Measurements from ENCODE around the gene RUNX1. TPM values are rescaled to one million over a fixed set of nuclear protein-coding genes. Genes with fewer than 3 reads are reported as not detected.
A peak's percentile ranks its signal among the peaks of the same experiment; 100 is the strongest.

Gene RUNX1
- total RNA-seq, 1 donor from 2014 or later, result 62.1 TPM

DNA sequence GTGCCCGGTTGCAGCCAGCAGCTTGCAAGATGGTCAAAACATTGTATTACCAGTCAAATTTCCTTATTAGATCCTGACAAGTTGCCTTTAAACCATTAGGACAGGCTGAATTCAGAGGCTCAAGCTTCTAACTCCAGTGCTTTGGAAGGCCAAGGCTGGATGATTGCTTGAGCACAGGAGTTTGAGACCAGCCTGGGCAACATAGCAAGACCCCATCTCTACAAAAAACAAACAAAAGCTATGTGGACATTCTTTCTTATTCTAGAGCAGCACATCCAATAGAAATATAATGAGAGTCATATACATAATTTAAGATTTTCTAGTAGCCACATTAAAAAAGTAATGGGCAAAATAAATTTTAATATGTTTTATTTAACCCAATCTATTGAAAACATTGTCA is 149.3 kb downstream of the RUNX1 start:
- intact Hi-C loops (cut with DNase I), result no loop called here
- no peak for DNase-seq (ENCODE audit: extremely low spot score in 2 of 2)
- Histone ChIP-seq H3K27me3 (no peaks in the 10 kb centered on the region), H3K4me3 (no peak overlapping the region), H3K27ac (no peak overlapping the region), H3K36me3 (no peaks in the 10 kb centered on the region), H3K9me3 (no peaks in the 10 kb centered on the region), H3K4me1 (no peaks in the 10 kb centered on the region)
- TF ChIP-seq POLR2A (IDR thresholded peaks at IDR 0.05), result no peak
- TF ChIP-seq, protein P1, sequence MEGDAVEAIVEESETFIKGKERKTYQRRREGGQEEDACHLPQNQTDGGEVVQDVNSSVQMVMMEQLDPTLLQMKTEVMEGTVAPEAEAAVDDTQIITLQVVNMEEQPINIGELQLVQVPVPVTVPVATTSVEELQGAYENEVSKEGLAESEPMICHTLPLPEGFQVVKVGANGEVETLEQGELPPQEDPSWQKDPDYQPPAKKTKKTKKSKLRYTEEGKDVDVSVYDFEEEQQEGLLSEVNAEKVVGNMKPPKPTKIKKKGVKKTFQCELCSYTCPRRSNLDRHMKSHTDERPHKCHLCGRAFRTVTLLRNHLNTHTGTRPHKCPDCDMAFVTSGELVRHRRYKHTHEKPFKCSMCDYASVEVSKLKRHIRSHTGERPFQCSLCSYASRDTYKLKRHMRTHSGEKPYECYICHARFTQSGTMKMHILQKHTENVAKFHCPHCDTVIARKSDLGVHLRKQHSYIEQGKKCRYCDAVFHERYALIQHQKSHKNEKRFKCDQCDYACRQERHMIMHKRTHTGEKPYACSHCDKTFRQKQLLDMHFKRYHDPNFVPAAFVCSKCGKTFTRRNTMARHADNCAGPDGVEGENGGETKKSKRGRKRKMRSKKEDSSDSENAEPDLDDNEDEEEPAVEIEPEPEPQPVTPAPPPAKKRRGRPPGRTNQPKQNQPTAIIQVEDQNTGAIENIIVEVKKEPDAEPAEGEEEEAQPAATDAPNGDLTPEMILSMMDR (IDR thresholded peaks at IDR 0.05), result no peak
- TF ChIP-seq POLR2AphosphoS5 (IDR thresholded peaks at IDR 0.05; ENCODE audit: insufficient read depth in 1 of 2, low read depth in 1 of 2), result no peak

DNA sequence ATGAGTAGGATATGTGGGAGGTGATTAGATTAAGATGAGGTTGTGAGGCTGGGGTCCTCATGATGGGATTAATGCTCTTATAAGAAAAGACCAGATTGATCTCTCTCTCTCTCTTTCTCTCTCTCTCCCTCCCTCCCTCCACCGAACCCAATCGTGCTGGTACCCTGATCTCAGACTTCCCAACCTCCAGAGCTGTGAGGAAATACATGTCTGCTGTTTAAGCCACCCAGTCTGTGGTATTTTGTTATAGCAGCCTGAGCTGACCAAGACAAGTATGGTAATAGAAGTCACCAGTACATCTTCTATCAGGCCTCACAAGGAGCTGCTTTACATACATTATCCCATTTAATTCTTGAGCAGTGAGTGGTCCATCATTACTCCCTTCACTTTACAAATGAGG is 149.8 kb downstream of the RUNX1 start:
- TF ChIP-seq, protein P1 (IDR thresholded peaks at IDR 0.05), result no peak
- TF ChIP-seq POLR2A (IDR thresholded peaks at IDR 0.05) (no peak), POLR2AphosphoS5 (IDR thresholded peaks at IDR 0.05; ENCODE audit: insufficient read depth in 1 of 2, low read depth in 1 of 2) (no peak)
- DNase-seq (ENCODE audit: extremely low spot score in 2 of 2), result no peak
- H3K9me3 ChIP-seq, result no peaks in the 10 kb centered on the region
- H3K36me3 ChIP-seq, result no peaks in the 10 kb centered on the region
- no peaks in the 10 kb centered on the region for H3K4me1 ChIP-seq
- H3K4me3 ChIP-seq, result no peak overlapping the region
- intact Hi-C loops (cut with DNase I), result no loop called here
- no peak overlapping the region for H3K27ac ChIP-seq
- H3K27me3 ChIP-seq, result no peaks in the 10 kb centered on the region

- Histone ChIP-seq H3K36me3 (no peaks in the 10 kb centered on the region), H3K4me3 (no peak overlapping the region), H3K4me1 (no peaks in the 10 kb centered on the region), H3K9me3 (no peaks in the 10 kb centered on the region), H3K27me3 (no peaks in the 10 kb centered on the region), H3K27ac (no peak overlapping the region)
- no peak for DNase-seq (ENCODE audit: extremely low spot score in 2 of 2)
- no peak for TF ChIP-seq POLR2AphosphoS5 (IDR thresholded peaks at IDR 0.05; ENCODE audit: insufficient read depth in 1 of 2, low read depth in 1 of 2)
- no peak for TF ChIP-seq POLR2A (IDR thresholded peaks at IDR 0.05)
- TF ChIP-seq, protein P1 (IDR thresholded peaks at IDR 0.05), result no peak
- intact Hi-C loops (cut with DNase I), result no loop called here
Measured at GRCh38 chr21:34897828-34898227, 151.3 kb downstream of the RUNX1 start.

DNA sequence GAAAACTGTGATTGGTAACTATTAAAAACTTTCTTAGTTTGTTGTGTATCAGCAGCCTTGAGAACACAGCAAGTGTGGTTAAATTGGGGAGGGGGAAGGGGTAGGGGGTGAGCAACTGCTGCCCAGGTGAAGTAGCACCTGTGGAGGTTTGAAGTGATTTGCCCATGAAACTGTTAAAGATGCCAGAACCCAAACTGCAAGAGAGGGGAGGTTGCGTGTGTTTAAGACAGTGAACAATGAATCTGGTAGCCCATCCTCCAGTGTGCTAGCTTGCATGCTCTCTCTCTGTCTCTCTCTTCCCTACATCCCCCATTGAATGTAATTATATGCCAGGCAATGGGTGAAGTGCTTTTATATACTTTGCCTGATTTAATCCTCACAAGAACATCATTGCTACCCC is 154.7 kb downstream of the RUNX1 start:
- no peaks in the 10 kb centered on the region for H3K36me3 ChIP-seq
- peaks cover 12% of the 10 kb centered on the region for H3K4me1 ChIP-seq
- H3K27ac ChIP-seq, result no peak overlapping the region
- no peak overlapping the region for H3K4me3 ChIP-seq
- no peaks in the 10 kb centered on the region for H3K9me3 ChIP-seq
- peak in 1 of 2 donors; percentile 70 for DNase-seq (ENCODE audit: extremely low spot score in 2 of 2)
- intact Hi-C loops (cut with DNase I), result loop anchor here (5.0 kb wide), 1 partner anchor 948 kb away; no protein-coding TSS in a partner anchor
- H3K27me3 ChIP-seq, result no peaks in the 10 kb centered on the region
- TF ChIP-seq POLR2A (IDR thresholded peaks at IDR 0.05), result no peak
- no peak for TF ChIP-seq POLR2AphosphoS5 (IDR thresholded peaks at IDR 0.05; ENCODE audit: insufficient read depth in 1 of 2, low read depth in 1 of 2)
- TF ChIP-seq, protein P1 (IDR thresholded peaks at IDR 0.05), result no peak

GRCh38 chr21:34892209-34892608 is 156.9 kb downstream of the RUNX1 start:
- Histone ChIP-seq H3K4me1 (peaks cover 12% of the 10 kb centered on the region), H3K9me3 (no peaks in the 10 kb centered on the region), H3K27me3 (no peaks in the 10 kb centered on the region), H3K27ac (no peak overlapping the region), H3K36me3 (no peaks in the 10 kb centered on the region), H3K4me3 (no peak overlapping the region)
- TF ChIP-seq POLR2AphosphoS5 (IDR thresholded peaks at IDR 0.05; ENCODE audit: insufficient read depth in 1 of 2, low read depth in 1 of 2) (no peak), POLR2A (IDR thresholded peaks at IDR 0.05) (no peak)
- TF ChIP-seq, protein P1 (IDR thresholded peaks at IDR 0.05), result no peak
- DNase-seq (ENCODE audit: extremely low spot score in 2 of 2), result no peak
- intact Hi-C loops (cut with DNase I), result loop anchor here (5.0 kb wide), 1 partner anchor 950 kb away; no protein-coding TSS in a partner anchor

Measured in vagina (tissue), 2 donors.